Body of pancreas (tissue), 4 donors: Measurements from ENCODE around the gene EXD1. TPM values are rescaled to one million over a fixed set of nuclear protein-coding genes. Genes with fewer than 3 reads are reported as not detected.
A peak's percentile ranks its signal among the peaks of the same experiment; 100 is the strongest.

Experiments
- ATAC-seq: fragments of 150-250 bp; one replicate; pipeline ENCODE4 v1.9.1; 2016
- DNase-seq, 4 donors: peaks; one replicate each; pipeline ENCODE4 v3.0.0-alpha.2; 2019
- H3K27ac ChIP-seq, 4 donors: fragments of 200-600 bp; sonication (generic); 1 replicate in 3 of 4; 2 replicates in 1 of 4; pipeline versions ENCODE4 v1.5.1 to v1.6.1; 2016 to 2019; ENCODE audit warnings: mild to moderate bottlenecking in 1 of 4, mixed read lengths in 1 of 4, moderate library complexity in 1 of 4
- H3K27me3 ChIP-seq, 2 donors: fragments of 200-600 bp; sonication (generic); one replicate each; pipeline ENCODE4 v1.6.0; 2016; ENCODE audit warnings: mild to moderate bottlenecking in 1 of 2
- H3K36me3 ChIP-seq, 2 donors: fragments of 200-600 bp; sonication (generic); replicated peaks in 1 of 2; 2 replicates each; pipeline ENCODE4 v1.5.1; 2016; ENCODE audit warnings: low read depth in 2 of 2; ENCODE audit not compliant: insufficient read depth in 1 of 2
- H3K4me1 ChIP-seq: fragments of 200-600 bp; sonication (generic); one replicate; pipeline ENCODE4 v1.6.0; 2016
- H3K4me3 ChIP-seq, 2 donors: fragments of 200-600 bp; sonication (generic); 1 replicate in 1 of 2; 2 replicates in 1 of 2; pipeline ENCODE4 v1.5.1; 2016 to 2019
- H3K9me3 ChIP-seq, 3 donors: fragments of 200-600 bp; sonication (generic); 1 replicate in 2 of 3; 2 replicates in 1 of 3; pipeline ENCODE4 v1.5.1; 2016
- CTCF ChIP-seq, 7 experiments: fragments of 450-650 bp in 4 of 7; fragments of 200-600 bp in 3 of 7; sonication (generic) in 3 of 7; IDR thresholded peaks; one replicate each; pipeline ENCODE4 v1.5.1; 2016 to 2019; ENCODE audit warnings: antibody characterized with exemption in 7 of 7
- POLR2A ChIP-seq, 3 donors: fragments of 450-650 bp; IDR thresholded peaks; one replicate each; pipeline ENCODE4 v1.6.1; 2016; ENCODE audit warnings: antibody characterized with exemption in 3 of 3, mild to moderate bottlenecking in 2 of 3
- WGBS, 2 donors: methylation state at CpG; one replicate each; pipeline ENCODE4 v1.1.5; 2017; 5-methylcytosine and 5-hydroxymethylcytosine counted together
- intact Hi-C: fragments of 100-400 bp; cut with DNase I; formaldehyde crosslinking; loops from one replicate; pipeline ENCODE4 v1.15.1; 2023
- total RNA-seq, 2 donors: library from RNA; depleted of rRNA; stranded (reverse); fragments of >200 nt; gene quantifications; one replicate each; pipeline ENCODE4 v1.1.0, GENCODE V29; 2016

EXD1 gene
- total RNA-seq, 2 donors from 2014 or later: not detected

GRCh38 chr15:41231422-41232226 is 1.1 kb upstream of the EXD1 start:
- Histone ChIP-seq H3K4me1 (peaks cover 28% of the 10 kb centered on the region), H3K27me3 (no peaks in the 10 kb centered on the region), H3K36me3 (no peaks in the 10 kb centered on the region), H3K27ac (peak overlapping the region; percentile 83 to 99 (median 90)), H3K9me3 (no peaks in the 10 kb centered on the region), H3K4me3 (peak overlapping the region; percentile 56 to 67)
- WGBS, 2 donors: 1 to 2% methylated on average over 24 to 28 of the region's 28 CpGs
- DNase-seq: no peak
- TF ChIP-seq CTCF (IDR thresholded peaks at IDR 0.05) (no peak), POLR2A (IDR thresholded peaks at IDR 0.05) (peak in 1 of 3 donors; percentile 84)
- intact Hi-C loops: no loop called here
- ATAC-seq: no peak

DNA sequence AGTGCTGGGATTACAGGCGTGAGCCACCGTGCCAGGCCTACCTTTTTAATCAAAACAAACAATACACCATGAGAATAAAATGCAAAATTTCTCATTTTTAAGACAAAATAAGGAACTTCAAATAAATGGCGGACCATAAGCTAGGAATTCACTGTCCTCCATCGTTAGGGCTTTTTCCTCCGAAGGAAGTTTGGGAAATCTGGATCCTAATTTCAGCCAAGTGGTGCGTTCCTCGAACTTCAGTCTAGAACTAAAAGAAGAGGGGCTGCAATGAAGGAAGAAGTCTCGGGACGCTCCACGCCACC is 260 bp downstream of the EXD1 start:
- Histone ChIP-seq H3K9me3 (no peaks in the 10 kb centered on the region), H3K27ac (peak overlapping the region in 3 of 4 donors; percentile 83 to 99 (median 98)), H3K4me3 (no peak overlapping the region), H3K4me1 (peaks cover 28% of the 10 kb centered on the region), H3K36me3 (no peaks in the 10 kb centered on the region), H3K27me3 (no peaks in the 10 kb centered on the region)
- intact Hi-C loops: no loop called here
- DNase-seq (no peak), ATAC-seq (no peak)
- TF ChIP-seq CTCF (IDR thresholded peaks at IDR 0.05): no peak
- TF ChIP-seq POLR2A (IDR thresholded peaks at IDR 0.05): no peak
- WGBS, 2 donors: 29 to 34% methylated on average over 10 of the region's 10 CpGs

DNA sequence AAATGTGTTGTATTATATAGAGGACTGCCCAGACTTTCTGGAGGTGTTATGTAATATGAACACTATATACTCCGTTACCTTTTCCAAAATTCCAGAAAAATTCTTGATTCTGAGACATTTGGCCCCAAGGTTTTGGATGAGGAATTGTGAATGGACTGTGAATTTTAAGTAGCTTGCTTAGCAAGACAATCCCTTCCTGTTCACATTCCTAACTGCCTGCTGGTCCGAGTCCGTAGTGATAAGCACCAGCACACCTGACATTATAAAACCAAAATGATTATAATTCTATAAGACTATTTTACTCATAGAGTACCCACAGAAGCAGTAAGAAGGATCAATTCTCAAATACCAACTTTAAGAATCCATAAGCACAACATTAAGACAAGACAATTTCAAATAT is 11.2 kb downstream of the EXD1 start:
- peaks cover 0 to 5% of the 10 kb centered on the region in 2 donors for H3K27me3 ChIP-seq
- no peaks in the 10 kb centered on the region for H3K4me1 ChIP-seq
- ATAC-seq (no peak), DNase-seq (no peak)
- TF ChIP-seq POLR2A (IDR thresholded peaks at IDR 0.05) (no peak), CTCF (IDR thresholded peaks at IDR 0.05) (no peak)
- no peaks in the 10 kb centered on the region for H3K36me3 ChIP-seq
- no peak overlapping the region for H3K4me3 ChIP-seq
- intact Hi-C loops: no loop called here
- no peak overlapping the region for H3K27ac ChIP-seq
- 53 to 58% methylated on average over 3 of the region's 3 CpGs for WGBS, 2 donors
- H3K9me3 ChIP-seq: no peaks in the 10 kb centered on the region

- DNase-seq (no peak), ATAC-seq (no peak)
- intact Hi-C loops: no loop called here
- H3K4me3 ChIP-seq: no peak overlapping the region
- TF ChIP-seq POLR2A (IDR thresholded peaks at IDR 0.05) (no peak), CTCF (IDR thresholded peaks at IDR 0.05) (no peak)
- H3K9me3 ChIP-seq: no peaks in the 10 kb centered on the region
- peaks cover 0 to 5% of the 10 kb centered on the region in 2 donors for H3K27me3 ChIP-seq
- WGBS, 2 donors: 38 to 54% methylated on average over 1 of the region's 1 CpG
- no peak overlapping the region for H3K27ac ChIP-seq
- H3K4me1 ChIP-seq: no peaks in the 10 kb centered on the region
- no peaks in the 10 kb centered on the region for H3K36me3 ChIP-seq
Measured at GRCh38 chr15:41218851-41219250, 11.7 kb downstream of the EXD1 start.

DNA sequence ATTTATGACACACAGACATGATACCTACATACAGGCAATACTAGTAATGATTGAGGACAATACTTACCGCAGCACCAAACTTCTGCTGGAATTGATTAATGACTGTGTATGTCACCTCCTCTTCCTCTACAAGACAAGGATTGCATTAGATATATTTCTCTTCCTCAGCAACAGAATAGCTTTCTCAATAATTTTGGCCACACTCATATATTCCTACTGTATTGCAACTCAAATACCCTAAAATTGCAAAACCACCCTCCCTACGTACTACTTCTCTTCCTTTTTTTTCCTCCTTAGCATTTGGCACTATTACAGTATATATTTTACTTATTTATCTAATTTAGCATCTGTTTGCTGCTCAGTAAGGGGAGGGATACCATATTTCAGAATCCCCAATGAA is 14.8 kb downstream of the EXD1 start:
- 62 to 75% methylated on average over 2 of the region's 2 CpGs for WGBS, 2 donors
- Histone ChIP-seq H3K27me3 (peaks cover 0 to 5% of the 10 kb centered on the region in 2 donors), H3K4me1 (no peaks in the 10 kb centered on the region), H3K4me3 (no peak overlapping the region), H3K9me3 (no peaks in the 10 kb centered on the region), H3K27ac (no peak overlapping the region), H3K36me3 (no peaks in the 10 kb centered on the region)
- no peak for TF ChIP-seq CTCF (IDR thresholded peaks at IDR 0.05)
- TF ChIP-seq POLR2A (IDR thresholded peaks at IDR 0.05): no peak
- intact Hi-C loops: no loop called here
- no peak for ATAC-seq
- no peak for DNase-seq
